Keratinocyte (primary cell): ENCODE data around the gene NRP2. TPM values are rescaled to one million over a fixed set of nuclear protein-coding genes. Genes with fewer than 3 reads are reported as not detected.
A peak's percentile ranks its signal among the peaks of the same experiment; 100 is the strongest.

Experiments used
- DNase-seq: peaks from one replicate; pipeline ENCODE4 v3.0.0-alpha.2; 2011; ENCODE audit warnings: low read depth, missing footprints, low spot score
- FAIRE-seq: peaks from 2 replicates; lab custom pipeline; 2011; peaks lifted over from hg19 to GRCh38; lab: Jason Lieb, UNC
- H2AFZ ChIP-seq: 2 replicates; pipeline ENCODE4 v1.6.0; 2012; ENCODE audit warnings: low read length, control low read depth, inconsistent platforms; ENCODE audit not compliant: control insufficient read depth
- H3K27ac ChIP-seq: 2 replicates; pipeline ENCODE4 v1.5.1; 2011; ENCODE audit warnings: low read length; ENCODE audit not compliant: control insufficient read depth, insufficient read depth
- H3K27me3 ChIP-seq: 3 replicates; pipeline ENCODE4 v1.6.0; 2011; ENCODE audit warnings: low read length; ENCODE audit not compliant: control insufficient read depth, insufficient read depth; ENCODE audit errors: extremely low read depth
- H3K36me3 ChIP-seq, 2 experiments: 2 replicates in 1 of 2; 3 replicates in 1 of 2; pipeline ENCODE4 v1.5.1; 2011; ENCODE audit warnings: low read length in 2 of 2, mild to moderate bottlenecking in 1 of 2; ENCODE audit not compliant: control insufficient read depth in 2 of 2, insufficient read depth in 2 of 2; ENCODE audit errors: extremely low read depth in 1 of 2
- H3K4me1 ChIP-seq: 3 replicates; pipeline ENCODE4 v1.5.1; 2011; ENCODE audit warnings: low read length; ENCODE audit not compliant: control insufficient read depth, insufficient read depth; ENCODE audit errors: extremely low read depth
- H3K4me2 ChIP-seq: 3 replicates; pipeline ENCODE4 v1.6.0; 2011; ENCODE audit warnings: low read depth, low read length; ENCODE audit not compliant: control insufficient read depth, insufficient read depth; ENCODE audit errors: extremely low read depth
- H3K4me3 ChIP-seq, 3 experiments: fragments of 200-600 bp in 1 of 3; sonication (generic) in 1 of 3; 2 replicates in 2 of 3; 3 replicates in 1 of 3; pipeline ENCODE4 v1.5.1; 2011 to 2016; ENCODE audit warnings: low read length in 3 of 3, mild to moderate bottlenecking in 3 of 3, control low read depth in 2 of 3, inconsistent platforms in 1 of 3, low read depth in 1 of 3, mixed read lengths in 1 of 3, mixed run types in 1 of 3, moderate library complexity in 1 of 3; ENCODE audit not compliant: control insufficient read depth in 2 of 3, insufficient read depth in 2 of 3; ENCODE audit errors: extremely low read depth in 1 of 3
- H3K79me2 ChIP-seq: 2 replicates; pipeline ENCODE4 v1.6.0; 2012; ENCODE audit warnings: low read length; ENCODE audit not compliant: control insufficient read depth, insufficient read depth
- H3K9ac ChIP-seq: 3 replicates; pipeline ENCODE4 v1.6.0; 2011; ENCODE audit warnings: low read length; ENCODE audit not compliant: control insufficient read depth, insufficient read depth; ENCODE audit errors: extremely low read depth
- H3K9me1 ChIP-seq: 3 replicates; pipeline ENCODE4 v1.6.0; 2011; ENCODE audit warnings: low read length; ENCODE audit not compliant: control insufficient read depth, insufficient read depth; ENCODE audit errors: extremely low read depth
- H3K9me3 ChIP-seq: 2 replicates; pipeline ENCODE4 v1.5.1; 2012; ENCODE audit warnings: low read depth, low read length; ENCODE audit not compliant: control insufficient read depth
- H4K20me1 ChIP-seq: 3 replicates; pipeline ENCODE4 v1.6.0; 2011; ENCODE audit warnings: low read length; ENCODE audit not compliant: control insufficient read depth, insufficient read depth; ENCODE audit errors: extremely low read depth
- CTCF ChIP-seq, 3 experiments: IDR thresholded peaks in 1 of 3; conservative IDR thresholded peaks in 1 of 3; optimal IDR thresholded peaks in 1 of 3; 2 replicates in 2 of 3; 3 replicates in 1 of 3; pipeline versions ENCODE3 to v1.5.1; 2011; ENCODE audit warnings: low read length in 3 of 3, mild to moderate bottlenecking in 3 of 3, moderate library complexity in 2 of 3, control low read depth in 1 of 3, inconsistent platforms in 1 of 3; ENCODE audit not compliant: insufficient read depth in 2 of 3; ENCODE audit errors: extremely low read depth in 1 of 3
- EZH2 ChIP-seq: IDR thresholded peaks from one replicate; pipeline ENCODE4 v1.6.1; 2012; ENCODE audit warnings: inconsistent platforms, mild to moderate bottlenecking, low read length, moderate library complexity
- dilution Hi-C: fragments of 300-500 bp; cut with MboI; formaldehyde crosslinking; loops from one replicate; pipeline ENCODE4 v1.7.0; 2020; ENCODE audit warnings: low sequenced_read_pairs; ENCODE audit not compliant: extremely low pct_ligation_motif_present
- polyA plus RNA-seq, 5 experiments: library from polyadenylated mRNA; depleted of rRNA in 3 of 5; stranded (reverse) in 3 of 5; stranded (forward) in 1 of 5; unstranded in 1 of 5; fragments of >200 nt; gene quantifications; 1 replicate in 1 of 5; 2 replicates in 3 of 5; 3 replicates in 1 of 5; pipeline versions ENCODE4 v1.2.1 to v1.2.3, GENCODE V29; 2011 to 2012; ENCODE audit warnings: missing spikeins in 2 of 5, low read depth in 1 of 5, low replicate concordance in 1 of 5

NRP2 gene
- polyA plus RNA-seq, 1 donor (not counting 4 experiments of a cell fraction or from before 2014, with no cell fraction given), result 20.6 TPM

- FAIRE-seq, result no peak
- no peaks in the 10 kb centered on the region for H3K27me3 ChIP-seq
- H3K9ac ChIP-seq, result no peak overlapping the region
- H3K4me2 ChIP-seq, result no peak overlapping the region
- peaks cover 61% of the 10 kb centered on the region for H3K4me1 ChIP-seq
- H3K79me2 ChIP-seq, result no peaks in the 10 kb centered on the region
- DNase-seq, result no peak
- no peak overlapping the region for H2AFZ ChIP-seq
- H3K27ac ChIP-seq, result no peak overlapping the region
- H3K4me3 ChIP-seq, result no peak overlapping the region
- H4K20me1 ChIP-seq, result no peaks in the 10 kb centered on the region
- no peaks in the 10 kb centered on the region for H3K9me1 ChIP-seq
- peaks cover 3 to 27% of the 10 kb centered on the region in 2 experiments for H3K36me3 ChIP-seq
- TF ChIP-seq EZH2, result no peak
- TF ChIP-seq CTCF (optimal IDR thresholded peaks at IDR 0.05 in 1 of 3, IDR thresholded peaks at IDR 0.05 in 1 of 3, conservative IDR thresholded peaks at IDR 0.05 in 1 of 3; ENCODE audit: extremely low read depth in 1 of 3, insufficient read depth in 2 of 3, low read length in 3 of 3), result no peak
- no peaks in the 10 kb centered on the region for H3K9me3 ChIP-seq
- dilution Hi-C loops, result no loop called here
Observed at GRCh38 chr2:205750797-205751196, 68.5 kb downstream of the NRP2 start.

GRCh38 chr2:205751569-205752031 is 69.3 kb downstream of the NRP2 start:
- Histone ChIP-seq H3K79me2 (no peaks in the 10 kb centered on the region), H3K4me2 (peak overlapping the region; percentile 52), H3K9me1 (no peaks in the 10 kb centered on the region), H3K9me3 (no peaks in the 10 kb centered on the region), H3K36me3 (peaks cover 3 to 27% of the 10 kb centered on the region in 2 experiments), H3K9ac (peak overlapping the region; percentile 43), H3K4me1 (peaks cover 53% of the 10 kb centered on the region), H4K20me1 (no peaks in the 10 kb centered on the region), H3K4me3 (no peak overlapping the region), H2AFZ (peak overlapping the region; percentile 73), H3K27ac (peak overlapping the region; percentile 73), H3K27me3 (no peaks in the 10 kb centered on the region)
- dilution Hi-C loops, result no loop called here
- no peak for DNase-seq
- no peak for TF ChIP-seq EZH2
- no peak for TF ChIP-seq CTCF (optimal IDR thresholded peaks at IDR 0.05 in 1 of 3, IDR thresholded peaks at IDR 0.05 in 1 of 3, conservative IDR thresholded peaks at IDR 0.05 in 1 of 3; ENCODE audit: extremely low read depth in 1 of 3, insufficient read depth in 2 of 3, low read length in 3 of 3)
- no peak for FAIRE-seq
